Measurements from ENCODE around the gene CDCA3. TPM values are rescaled to one million over a fixed set of nuclear protein-coding genes. Genes with fewer than 3 reads are reported as not detected.

Gene CDCA3
- total and polyA plus RNA-seq, 3 experiments from 2014 or later: 0.68 to 37.6 (median 35.9) TPM

DNA sequence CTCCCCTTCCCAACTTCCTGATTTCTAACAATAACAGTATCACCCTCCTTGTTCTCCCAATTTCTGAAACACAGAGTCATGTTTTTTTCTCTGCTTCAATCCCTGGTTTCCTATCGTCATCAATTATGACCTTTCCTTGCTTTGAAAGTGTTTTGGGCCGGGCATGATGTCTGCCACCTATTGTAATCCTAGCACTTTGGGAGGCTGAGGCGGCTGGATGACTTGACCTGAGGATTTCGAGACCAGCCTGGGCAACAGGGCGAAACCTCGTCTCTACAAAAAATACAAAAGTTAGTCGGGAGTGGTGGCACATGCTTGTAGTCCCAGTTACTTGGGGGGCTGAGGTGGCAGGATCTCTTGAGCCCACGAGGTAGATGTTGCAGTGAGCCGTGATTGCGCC lies 42.0 kb downstream of the CDCA3 start:
- no peaks in the 10 kb centered on the region for H3K9me3 ChIP-seq (ENCODE audit: low read length)
- no peaks in the 10 kb centered on the region for H3K36me3 Mint-ChIP-seq
- H3K9me3 Mint-ChIP-seq: no peaks in the 10 kb centered on the region
- POLR2A ChIA-PET: no interaction called here
- CTCF ChIA-PET: interaction anchor here (1.2 kb wide), 1 partner anchor 27 kb away, joined by 3 read pairs; no protein-coding TSS in a partner anchor
- H3K4me1 ChIP-seq (ENCODE audit: insufficient read depth, low read length): no peaks in the 10 kb centered on the region
- H3K27ac Mint-ChIP-seq: no peak overlapping the region
- H3K4me1 Mint-ChIP-seq: no peaks in the 10 kb centered on the region
- H3K36me3 ChIP-seq (ENCODE audit: insufficient read depth, low read length): no peaks in the 10 kb centered on the region
- no peak overlapping the region for H3K4me3 Mint-ChIP-seq
- no peaks in the 10 kb centered on the region for H3K27me3 ChIP-seq (ENCODE audit: insufficient read depth, low read length, poor library complexity, severe bottlenecking)
- H3K27me3 Mint-ChIP-seq: peaks cover 3 to 7% of the 10 kb centered on the region in 2 donors
- DNase-seq: no peak
- H3K4me3 ChIP-seq (ENCODE audit: low read length): no peak overlapping the region
- H3K27ac ChIP-seq (ENCODE audit: low read depth, low read length): no peak overlapping the region

DNA sequence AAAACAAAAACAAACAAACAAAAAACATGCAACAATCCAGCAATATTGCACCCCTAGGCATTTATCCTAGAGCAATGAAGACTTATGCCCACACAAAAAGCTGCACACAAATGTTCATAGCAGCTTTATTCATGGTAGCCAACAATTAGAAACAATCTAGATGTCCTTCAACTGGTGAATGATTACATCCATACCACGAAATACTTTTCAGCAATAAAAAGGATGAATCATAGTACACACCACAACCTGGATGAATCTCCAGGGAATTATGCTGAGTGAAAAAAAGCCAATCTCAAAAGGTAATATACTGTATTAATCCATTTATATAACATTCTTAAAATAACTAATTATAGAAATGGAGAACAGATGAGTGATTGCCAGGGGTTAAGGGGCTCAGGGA lies 43.9 kb downstream of the CDCA3 start:
- DNase-seq: no peak
- ChIA-PET POLR2A (no interaction called here), CTCF (interaction anchor here (1.5 kb wide), 1 partner anchor 28 kb away, joined by 3 read pairs; no protein-coding TSS in a partner anchor)
- Mint-ChIP-seq H3K27ac (no peak overlapping the region), H3K36me3 (no peaks in the 10 kb centered on the region), H3K27me3 (peaks cover 0 to 3% of the 10 kb centered on the region in 2 donors), H3K4me3 (no peak overlapping the region), H3K4me1 (no peaks in the 10 kb centered on the region), H3K9me3 (no peaks in the 10 kb centered on the region)
- Histone ChIP-seq H3K4me1 (ENCODE audit: insufficient read depth, low read length) (no peaks in the 10 kb centered on the region), H3K4me3 (ENCODE audit: low read length) (no peak overlapping the region), H3K9me3 (ENCODE audit: low read length) (no peaks in the 10 kb centered on the region), H3K27ac (ENCODE audit: low read depth, low read length) (no peak overlapping the region), H3K27me3 (ENCODE audit: insufficient read depth, low read length, poor library complexity, severe bottlenecking) (no peaks in the 10 kb centered on the region), H3K36me3 (ENCODE audit: insufficient read depth, low read length) (no peaks in the 10 kb centered on the region)

DNA sequence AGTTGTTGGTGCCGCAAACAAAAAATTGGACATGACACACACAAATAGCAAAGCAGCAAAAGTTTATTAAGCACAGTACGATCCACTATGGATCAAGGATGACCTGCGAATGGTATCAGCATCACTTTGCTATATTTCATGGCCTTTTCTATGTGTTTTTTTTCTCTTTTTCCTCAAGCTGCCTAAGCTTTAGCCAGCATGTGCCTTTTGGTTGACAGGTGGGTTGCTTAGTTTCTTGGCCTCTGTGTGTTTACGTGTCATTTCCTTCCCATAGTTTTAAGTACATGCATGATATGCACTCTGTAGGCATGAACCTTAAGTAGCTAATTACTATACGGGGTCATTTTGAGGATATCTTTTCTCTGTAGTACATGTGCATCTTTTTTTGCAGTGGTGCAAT lies 51.9 kb downstream of the CDCA3 start:
- ChIA-PET CTCF (interaction anchor here (1.3 kb wide), 1 partner anchor 32 kb away, joined by 3 read pairs; no protein-coding TSS in a partner anchor), POLR2A (no interaction called here)
- no peak overlapping the region for H3K27ac Mint-ChIP-seq
- no peaks in the 10 kb centered on the region for H3K27me3 ChIP-seq (ENCODE audit: insufficient read depth, low read length, poor library complexity, severe bottlenecking)
- H3K4me1 ChIP-seq (ENCODE audit: insufficient read depth, low read length): no peaks in the 10 kb centered on the region
- H3K4me3 Mint-ChIP-seq: no peak overlapping the region
- no peaks in the 10 kb centered on the region for H3K9me3 ChIP-seq (ENCODE audit: low read length)
- H3K27me3 Mint-ChIP-seq: peaks cover 18 to 23% of the 10 kb centered on the region in 2 donors
- no peak overlapping the region for H3K4me3 ChIP-seq (ENCODE audit: low read length)
- no peaks in the 10 kb centered on the region for H3K4me1 Mint-ChIP-seq
- no peaks in the 10 kb centered on the region for H3K36me3 Mint-ChIP-seq
- no peak overlapping the region for H3K27ac ChIP-seq (ENCODE audit: low read depth, low read length)
- H3K36me3 ChIP-seq (ENCODE audit: insufficient read depth, low read length): peaks cover 3% of the 10 kb centered on the region
- H3K9me3 Mint-ChIP-seq: no peaks in the 10 kb centered on the region
- DNase-seq: no peak

Other genes with a start within 250 kb of the CDCA3 start
- 100 to 1,000 TPM; 287 to 293 TPM for gene CHD4, start 243.9 kb downstream of the CDCA3 start, total RNA-seq
- 58.1 TPM for gene CHD4, start 243.9 kb downstream of the CDCA3 start, polyA plus RNA-seq
- gene LPAR5, start 215.3 kb downstream of the CDCA3 start, total RNA-seq: 10 to 100 TPM; 10.6 to 11.4 TPM
- 26.5 TPM for gene LPAR5, start 215.3 kb downstream of the CDCA3 start, polyA plus RNA-seq
- 1 to 10 TPM; 1.8 to 2.0 TPM for gene ACRBP, start 203.9 kb downstream of the CDCA3 start, total RNA-seq
- not detected for gene ACRBP, start 203.9 kb downstream of the CDCA3 start, polyA plus RNA-seq
- 10 to 100 TPM; 17.4 to 18.5 TPM for gene ING4, start 188.2 kb downstream of the CDCA3 start, total RNA-seq
- gene ING4, start 188.2 kb downstream of the CDCA3 start, polyA plus RNA-seq: 80.3 TPM
- 10 to 100 TPM; 58.1 to 63.3 TPM for gene ZNF384, start 161.9 kb downstream of the CDCA3 start, total RNA-seq
- 37.2 TPM for gene ZNF384, start 161.9 kb downstream of the CDCA3 start, polyA plus RNA-seq
- under 1 TPM; 0.49 to 0.79 TPM for gene PIANP, start 150.5 kb downstream of the CDCA3 start, total RNA-seq
- 0.77 TPM for gene PIANP, start 150.5 kb downstream of the CDCA3 start, polyA plus RNA-seq
- 10 to 100 TPM; 48.8 to 49.7 TPM for gene COPS7A, start 127.2 kb downstream of the CDCA3 start, total RNA-seq
- gene COPS7A, start 127.2 kb downstream of the CDCA3 start, polyA plus RNA-seq: 46.2 TPM
- gene MLF2, start 98.1 kb downstream of the CDCA3 start, total RNA-seq: 100 to 1,000 TPM; 141 to 146 TPM
- gene MLF2, start 98.1 kb downstream of the CDCA3 start, polyA plus RNA-seq: 141 TPM
- gene PTMS, start 84.9 kb downstream of the CDCA3 start, total RNA-seq: 10 to 100 TPM; 75.3 to 87.2 TPM
- gene PTMS, start 84.9 kb downstream of the CDCA3 start, polyA plus RNA-seq: 10.9 TPM
- 100 to 1,000 TPM; 236 to 245 TPM for gene LAG3, start 78.8 kb downstream of the CDCA3 start, total RNA-seq
- 37.3 TPM for gene LAG3, start 78.8 kb downstream of the CDCA3 start, polyA plus RNA-seq
- 1 to 10 TPM; 1.2 to 1.8 TPM for gene CD4, start 61.8 kb downstream of the CDCA3 start, total RNA-seq
- gene CD4, start 61.8 kb downstream of the CDCA3 start, polyA plus RNA-seq: 0.30 TPM
- under 1 TPM in 1 of 2 experiments, not detected in 1; 0.11 TPM for gene GPR162, start 29.5 kb downstream of the CDCA3 start, total RNA-seq
- not detected for gene GPR162, start 29.5 kb downstream of the CDCA3 start, polyA plus RNA-seq
- gene P3H3, start 22.9 kb downstream of the CDCA3 start, total RNA-seq: 1 to 10 TPM; 2.4 to 2.5 TPM
- gene P3H3, start 22.9 kb downstream of the CDCA3 start, polyA plus RNA-seq: 2.9 TPM
- gene GNB3, start 10.4 kb downstream of the CDCA3 start, total RNA-seq: under 1 TPM; 0.48 to 0.78 TPM
- not detected for gene GNB3, start 10.4 kb downstream of the CDCA3 start, polyA plus RNA-seq
- gene USP5, start 864 bp upstream of the CDCA3 start, total RNA-seq: 100 to 1,000 TPM; 154 TPM
- 49.7 TPM for gene USP5, start 864 bp upstream of the CDCA3 start, polyA plus RNA-seq
- 1,000 to 10,000 TPM; 1,331 to 1,374 TPM for gene TPI1, start 16.2 kb upstream of the CDCA3 start, total RNA-seq
- 613 TPM for gene TPI1, start 16.2 kb upstream of the CDCA3 start, polyA plus RNA-seq
- 1 to 10 TPM; 7.7 to 8.1 TPM for gene SPSB2, start 22.0 kb upstream of the CDCA3 start, total RNA-seq
- gene SPSB2, start 22.0 kb upstream of the CDCA3 start, polyA plus RNA-seq: 11.4 TPM
- gene LRRC23, start 53.5 kb upstream of the CDCA3 start, total RNA-seq: 1 to 10 TPM; 4.9 to 5.0 TPM
- gene LRRC23, start 53.5 kb upstream of the CDCA3 start, polyA plus RNA-seq: 5.0 TPM
- gene ENO2, start 63.3 kb upstream of the CDCA3 start, total RNA-seq: 100 to 1,000 TPM; 125 to 131 TPM
- 36.4 TPM for gene ENO2, start 63.3 kb upstream of the CDCA3 start, polyA plus RNA-seq
- 10 to 100 TPM; 54.8 to 60.4 TPM for gene ATN1, start 76.7 kb upstream of the CDCA3 start, total RNA-seq
- gene ATN1, start 76.7 kb upstream of the CDCA3 start, polyA plus RNA-seq: 0.62 TPM
- gene RNU7-1, start 92.5 kb upstream of the CDCA3 start, total RNA-seq: not detected
- not detected for gene RNU7-1, start 92.5 kb upstream of the CDCA3 start, polyA plus RNA-seq
- 100 to 1,000 TPM; 297 to 304 TPM for gene C12orf57, start 92.7 kb upstream of the CDCA3 start, total RNA-seq
- gene C12orf57, start 92.7 kb upstream of the CDCA3 start, polyA plus RNA-seq: 259 TPM
- gene PTPN6, start 100.1 kb upstream of the CDCA3 start, total RNA-seq: 100 to 1,000 TPM; 456 to 460 TPM
- gene PTPN6, start 100.1 kb upstream of the CDCA3 start, polyA plus RNA-seq: 379 TPM
- 100 to 1,000 TPM; 499 to 503 TPM for gene PHB2, start 119.4 kb upstream of the CDCA3 start, total RNA-seq
- 116 TPM for gene PHB2, start 119.4 kb upstream of the CDCA3 start, polyA plus RNA-seq
- gene EMG1, start 119.6 kb upstream of the CDCA3 start, total RNA-seq: 100 to 1,000 TPM; 158 to 161 TPM
- gene EMG1, start 119.6 kb upstream of the CDCA3 start, polyA plus RNA-seq: 64.4 TPM
- gene LPCAT3, start 167.2 kb upstream of the CDCA3 start, total RNA-seq: 10 to 100 TPM; 20.4 to 22.1 TPM
- gene LPCAT3, start 167.2 kb upstream of the CDCA3 start, polyA plus RNA-seq: 25.5 TPM
- gene C1S, start 209.4 kb upstream of the CDCA3 start, total RNA-seq: under 1 TPM; 0.64 to 0.83 TPM
- not detected for gene C1S, start 209.4 kb upstream of the CDCA3 start, polyA plus RNA-seq
- gene C1R, start 241.2 kb upstream of the CDCA3 start, total RNA-seq: 1 to 10 TPM; 1.2 to 1.7 TPM
- gene C1R, start 241.2 kb upstream of the CDCA3 start, polyA plus RNA-seq: 1.9 TPM

All from CD8-positive, alpha-beta memory T cell (primary cell).